H4 (cell line): Measurements from ENCODE around the gene ZNF426. TPM values are rescaled to one million over a fixed set of nuclear protein-coding genes. Genes with fewer than 3 reads are reported as not detected.
"Not testable (repeated sequence)": the region's sequence is repeated elsewhere in the genome, so short reads cannot be mapped to it uniquely, and the experiment has no call there.

Experiments
- DNase-seq: peaks from one replicate; pipeline ENCODE4 v3.0.0-alpha.2; 2015; ENCODE audit warnings: low spot score
- total RNA-seq: library from RNA; depleted of rRNA; stranded (reverse); fragments of >200 nt; shearing (Covaris generic); gene quantifications from 2 replicates; pipeline ENCODE4 v1.2.3, GENCODE V29; 2014; rRNA removed

The ZNF426 gene
- total RNA-seq, result 6.7 and 13.1 TPM in 2 replicates

DNA sequence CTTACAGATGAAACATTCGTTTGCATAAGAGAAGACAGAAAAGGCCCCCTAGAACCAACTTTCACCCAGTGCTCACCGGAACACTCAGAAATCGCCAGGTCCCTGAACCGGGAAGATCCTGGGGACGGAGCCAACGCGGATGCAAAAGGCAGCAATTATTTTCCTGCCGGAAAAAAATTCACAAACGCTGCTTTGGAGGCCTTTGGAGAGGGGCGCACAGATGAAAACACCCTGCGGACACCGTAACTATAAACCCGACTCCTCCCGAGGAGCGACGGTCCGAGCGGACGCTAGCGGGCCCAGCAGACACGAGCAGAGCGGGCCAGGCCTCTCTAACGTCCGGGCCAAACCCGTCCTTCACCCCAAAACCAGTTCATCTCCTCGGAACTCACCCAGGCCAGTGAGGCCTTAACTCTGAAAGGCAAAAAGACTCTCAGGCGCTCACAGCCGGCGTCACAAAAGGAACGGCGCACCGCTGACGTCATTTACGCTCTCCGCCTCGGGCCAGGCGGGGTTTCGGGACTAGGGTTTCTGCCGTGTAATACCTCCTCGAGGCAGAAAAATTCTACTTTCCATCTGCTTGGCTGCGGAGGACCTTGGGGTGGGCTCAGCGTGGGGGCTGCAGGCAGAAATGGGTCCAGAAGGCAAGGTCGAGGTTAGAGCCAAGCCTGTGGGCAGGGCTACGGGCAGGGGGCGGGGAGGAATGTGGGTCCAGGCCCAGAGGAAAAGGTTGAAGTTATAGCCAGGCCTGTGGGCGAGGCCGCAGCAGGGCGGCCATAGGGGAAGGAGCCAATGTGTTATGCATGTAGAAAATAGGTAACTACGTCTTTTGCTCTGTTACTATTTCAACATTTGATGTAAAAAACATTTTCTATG is at the start of gene ZNF426:
Gene ZNF426, minus strand, starts transcription at position 463 of the 876 bp plus-strand sequence. CDS start 2,413 bp downstream, outside the sequence.
- DNase-seq, result peak; percentile 87

DNA sequence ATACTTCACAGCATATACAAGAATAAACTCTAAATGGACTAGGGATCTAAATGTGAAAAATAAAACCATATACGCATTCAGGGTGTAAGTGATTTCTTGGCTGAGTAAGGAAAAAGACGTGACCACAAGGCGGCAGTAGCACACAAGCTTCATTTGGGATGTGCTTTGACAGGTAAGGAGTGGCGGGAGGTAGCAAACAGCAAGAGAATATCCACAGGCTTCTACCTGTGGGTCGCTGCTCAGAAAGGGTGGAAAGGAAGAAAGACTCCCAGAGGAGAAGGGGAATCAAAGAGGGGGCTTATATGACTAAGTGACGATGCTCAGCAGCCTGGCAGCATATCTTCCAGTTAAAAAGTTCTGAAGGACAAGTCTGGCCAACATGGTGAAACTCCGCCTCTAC is 48.3 kb upstream of the ZNF426 start:
- peak; percentile 44 for DNase-seq

DNA sequence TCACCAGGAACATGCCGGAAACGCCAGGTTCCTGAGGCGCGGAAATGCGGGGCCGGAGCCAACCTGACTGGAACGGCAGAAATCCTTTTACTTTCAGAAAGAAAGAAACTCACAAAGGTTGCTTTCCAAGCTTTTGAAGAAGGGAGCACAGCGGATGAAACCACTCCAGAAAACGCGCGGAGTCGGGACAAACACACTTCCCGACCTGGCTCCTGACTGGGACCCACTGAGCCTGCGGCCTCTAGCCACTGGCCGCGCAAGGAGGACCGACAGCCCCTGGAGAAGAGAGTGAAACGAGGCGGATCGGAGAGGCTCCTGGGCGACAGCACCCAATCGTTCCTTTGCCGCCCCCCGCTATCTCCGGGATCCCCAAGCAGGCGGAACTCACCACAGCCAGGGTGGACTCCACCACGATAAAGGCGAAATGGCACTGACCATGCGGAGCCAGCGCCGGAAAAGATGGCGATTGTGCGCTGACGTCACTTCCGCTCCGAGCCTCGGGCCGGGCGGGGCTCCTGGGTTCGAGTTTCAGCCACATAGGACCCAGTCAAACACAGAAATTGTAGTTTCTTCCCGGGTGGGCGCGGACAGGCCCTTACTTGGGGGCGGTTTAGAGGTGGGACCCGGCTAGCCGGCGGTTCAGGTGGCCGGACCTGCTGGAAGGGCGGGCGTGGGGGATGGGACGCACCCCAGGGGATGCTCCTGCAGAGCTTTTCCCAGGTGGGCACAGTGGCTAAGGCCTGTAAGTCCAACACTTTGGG is 45.8 kb upstream of the ZNF426 start, which contains the start of gene ZNF121:
Gene ZNF121, minus strand, starts transcription at position 432 of the 761 bp plus-strand sequence. CDS start 16,407 bp downstream, outside the sequence.
- peak; percentile 76 for DNase-seq

- not testable (repeated sequence) for DNase-seq
Observed at GRCh38 chr19:9582081-9582725, 43.8 kb upstream of the ZNF426 start.

DNA sequence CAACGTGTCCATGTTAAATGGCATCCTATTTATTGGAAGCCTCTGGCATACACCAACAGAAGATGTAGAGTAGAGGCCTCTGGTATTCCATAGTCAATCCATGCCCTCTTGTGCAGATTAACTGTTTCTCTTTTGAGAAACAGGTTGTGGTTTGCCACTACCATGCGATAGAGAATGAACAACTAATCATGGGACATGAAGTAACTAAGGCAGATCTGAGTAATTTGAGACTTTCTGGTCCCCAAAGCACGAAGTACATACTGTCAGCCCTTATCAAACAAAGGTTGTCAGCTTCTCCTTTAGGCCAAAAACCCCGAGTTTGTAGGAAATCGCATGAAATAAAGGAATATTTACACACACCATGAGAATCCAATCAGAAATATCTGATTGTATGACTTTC is 42.3 kb upstream of the ZNF426 start:
- no peak for DNase-seq

DNA sequence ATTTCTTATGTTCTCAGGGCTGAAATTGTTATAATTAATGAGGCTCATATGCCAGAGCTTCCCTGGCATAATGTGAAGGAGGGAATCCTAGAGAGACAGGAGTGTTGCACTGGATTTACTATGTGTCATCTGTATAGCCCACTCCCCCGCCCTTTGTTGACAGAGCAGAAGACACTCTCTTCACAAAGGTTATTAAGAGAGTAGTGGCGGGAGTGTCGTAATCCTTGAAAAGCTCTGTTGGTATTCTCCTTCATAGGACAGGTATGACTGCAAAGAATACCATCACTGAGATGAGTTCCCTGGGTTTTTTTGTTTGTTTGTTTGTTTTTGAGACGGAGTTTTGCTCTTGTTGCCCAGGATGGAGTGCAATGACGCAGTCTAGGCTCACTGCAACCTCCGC is 31.8 kb upstream of the ZNF426 start:
- no peak for DNase-seq

DNA sequence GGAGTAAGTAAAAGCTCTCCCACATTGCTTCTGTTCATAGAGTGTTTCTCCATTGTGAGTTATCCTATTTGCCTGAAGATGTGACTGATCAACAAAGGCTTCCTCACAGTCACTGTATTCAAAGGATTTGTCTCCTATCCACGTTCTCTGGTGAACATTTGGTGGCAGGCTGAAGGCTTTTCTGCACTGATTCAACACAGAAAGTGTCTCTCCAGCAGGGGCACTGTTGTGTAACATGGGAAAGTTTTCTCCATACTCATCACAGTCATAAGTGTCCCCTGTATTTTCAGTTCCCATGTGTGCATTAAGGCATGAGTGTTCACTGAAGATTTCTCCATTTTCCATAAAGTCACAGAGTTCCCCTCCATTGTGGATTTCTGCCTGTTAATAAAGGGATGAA is 28.3 kb upstream of the ZNF426 start:
- no peak for DNase-seq

- DNase-seq, result peak; percentile 29
Observed at GRCh38 chr19:9565900-9566705, 27.7 kb upstream of the ZNF426 start.

GRCh38 chr19:9552536-9553274 is 14.3 kb upstream of the ZNF426 start:
- no peak for DNase-seq

GRCh38 chr19:9547870-9548269 is 9.4 kb upstream of the ZNF426 start:
- no peak for DNase-seq

DNA sequence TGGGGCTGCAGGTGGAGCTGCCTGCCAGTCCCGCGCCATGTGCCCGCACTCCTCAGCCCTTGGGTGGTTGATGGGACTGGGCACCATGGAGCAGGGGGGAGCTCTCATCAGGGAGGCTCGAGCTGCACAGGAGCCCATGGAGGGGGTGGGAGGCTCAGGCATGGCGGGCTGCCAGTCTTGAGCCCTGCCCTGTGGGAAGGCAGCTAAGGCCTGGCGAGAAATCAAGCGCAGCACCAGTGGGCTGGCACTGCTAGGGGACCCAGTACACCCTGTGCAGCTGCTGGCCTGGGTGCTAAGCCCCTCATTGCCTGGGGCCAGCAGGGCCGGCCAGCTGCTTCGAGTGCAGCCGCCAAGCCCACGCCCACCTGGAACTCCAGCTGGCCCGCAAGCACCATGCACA is 2.8 kb upstream of the ZNF426 start:
- DNase-seq, result not testable (repeated sequence)

- not testable (repeated sequence) for DNase-seq
Observed at GRCh38 chr19:9539921-9540320, 1.5 kb upstream of the ZNF426 start.

DNA sequence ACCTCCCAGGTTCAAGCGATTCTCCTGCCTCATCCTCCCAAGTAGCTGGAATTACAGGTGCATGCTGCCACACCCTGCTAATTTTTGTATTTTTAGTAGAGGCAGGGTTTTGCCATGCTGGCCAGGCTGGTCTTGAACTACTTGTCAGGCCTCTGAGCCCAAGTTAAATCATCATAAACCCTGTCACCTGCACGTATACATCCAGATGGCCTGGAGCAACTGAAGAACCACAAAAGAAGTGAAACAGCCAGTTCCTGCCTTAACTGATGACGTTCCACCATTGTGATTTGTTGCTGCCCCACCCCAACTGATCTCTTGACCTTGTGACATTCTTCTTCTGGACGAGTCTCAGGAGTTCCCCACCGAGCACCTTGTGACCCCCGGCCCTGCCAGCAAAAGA is 756 bp upstream of the ZNF426 start:
- DNase-seq, result not testable (repeated sequence)

DNA sequence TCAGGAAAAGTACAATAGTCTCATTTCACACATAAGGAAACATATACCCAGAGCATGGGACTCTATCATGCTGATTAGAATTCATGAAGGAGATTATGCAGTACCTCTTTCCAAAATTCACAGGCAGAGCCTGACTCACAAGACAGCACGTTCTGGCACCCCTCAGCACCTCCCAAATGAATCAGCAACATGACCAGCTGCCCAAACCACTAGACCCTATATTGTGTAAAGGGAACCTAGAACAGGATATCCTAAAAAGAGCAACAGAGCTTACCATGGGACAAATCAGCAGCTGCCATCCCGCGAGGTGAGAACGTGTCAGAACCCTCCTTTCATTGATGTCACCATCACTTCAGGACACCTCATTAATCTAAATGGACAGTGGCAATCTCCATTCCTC is 2.5 kb downstream of the ZNF426 start:
- DNase-seq, result no peak

DNA sequence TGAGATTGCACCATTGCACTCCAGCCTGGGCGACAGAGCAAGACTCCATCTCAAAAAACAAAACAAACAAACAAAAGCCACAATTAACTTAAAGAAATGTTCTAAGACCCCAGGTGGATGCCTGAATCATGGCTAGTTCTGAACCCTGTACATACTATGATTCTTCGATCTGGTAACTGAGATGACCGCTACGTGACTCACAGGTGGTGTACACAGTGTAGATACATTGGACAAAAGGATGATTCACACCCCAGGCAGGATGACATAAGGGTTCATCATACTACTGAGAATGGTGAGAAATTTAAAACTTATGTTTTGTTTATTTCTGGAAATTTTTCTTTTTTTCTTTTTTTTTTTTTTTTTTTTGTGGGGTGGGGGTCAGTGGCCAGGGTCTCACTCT is 6.5 kb downstream of the ZNF426 start:
- no peak for DNase-seq

DNA sequence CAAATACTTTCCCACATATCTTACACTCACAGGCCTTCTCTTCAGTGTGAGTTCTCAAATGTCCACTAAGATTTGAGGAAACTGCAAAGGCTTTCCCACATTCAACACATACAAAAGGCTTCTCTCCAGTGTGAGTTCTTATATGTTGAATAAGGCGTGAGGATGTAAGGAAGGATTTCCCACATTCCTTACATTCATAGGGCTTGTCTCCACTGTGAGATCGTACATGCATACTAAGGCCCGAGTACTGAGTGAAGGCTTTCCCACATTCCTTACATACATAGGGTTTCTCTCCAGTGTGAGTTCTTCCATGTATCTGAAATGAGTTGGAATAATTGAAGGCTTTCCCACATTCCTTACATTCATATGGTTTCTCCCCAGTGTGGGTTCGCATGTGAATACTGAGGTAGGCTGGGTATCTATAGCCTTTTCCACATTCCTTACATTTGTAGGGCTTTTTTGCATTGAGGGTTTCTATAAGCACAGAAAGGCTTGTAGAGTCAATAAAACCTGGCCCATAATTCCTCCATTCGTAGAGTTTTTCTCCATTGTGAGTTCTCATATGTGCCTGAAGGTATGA is 9.6 kb downstream of the ZNF426 start:
- peak; percentile 9 for DNase-seq

DNA sequence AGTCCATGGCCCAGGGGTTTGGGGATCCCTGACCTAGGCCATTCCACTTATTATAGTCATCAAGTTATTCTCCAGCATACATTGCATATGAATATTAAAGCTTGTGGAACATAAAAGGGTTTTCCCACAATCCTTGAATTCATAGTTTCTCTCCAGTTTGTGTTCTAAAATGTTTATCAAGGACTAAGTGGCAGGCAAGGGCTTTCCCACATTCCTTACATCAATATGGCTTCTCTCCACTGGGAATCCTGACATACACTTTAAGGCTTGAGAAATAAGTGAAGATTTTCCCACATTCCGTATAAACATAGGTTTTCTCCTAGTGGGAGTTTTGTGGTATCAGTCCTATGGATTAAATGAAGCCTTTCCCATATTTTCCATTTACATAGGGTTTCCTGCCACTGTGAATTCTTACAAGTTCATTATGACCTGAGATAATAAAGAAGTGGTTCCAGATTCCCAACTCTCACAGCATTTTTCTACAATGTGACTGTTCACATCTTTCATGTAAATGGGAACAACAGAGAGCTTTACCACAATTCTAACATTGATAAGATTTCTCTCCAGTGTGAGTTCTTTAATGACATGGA is 14.5 kb downstream of the ZNF426 start:
- DNase-seq, result no peak

GRCh38 chr19:9507285-9507684 is 31.2 kb downstream of the ZNF426 start:
- no peak for DNase-seq

DNA sequence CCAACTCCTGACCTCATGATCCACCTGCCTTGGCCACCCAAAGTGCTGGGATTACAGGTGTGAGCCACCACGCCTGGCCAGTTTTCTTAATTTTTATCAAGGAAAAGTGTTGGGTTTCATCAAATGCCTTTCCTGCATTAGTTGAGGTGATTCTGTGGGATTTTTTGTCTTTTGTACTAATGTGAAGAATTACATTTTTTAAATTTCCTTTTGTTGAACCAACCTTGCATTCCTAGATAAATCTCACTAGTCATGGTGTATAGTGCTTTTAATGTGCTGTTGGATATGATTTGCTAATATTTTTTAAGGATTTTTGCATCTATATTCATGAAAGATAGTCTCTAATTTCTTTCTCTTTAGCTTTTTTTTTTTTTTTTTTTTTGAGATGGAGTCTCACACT is 37.6 kb downstream of the ZNF426 start:
- no peak for DNase-seq
